Right lobe of liver (tissue), 6 donors: Measurements from ENCODE around the gene NR6A1. TPM values are rescaled to one million over a fixed set of nuclear protein-coding genes. Genes with fewer than 3 reads are reported as not detected.

Experiments
- ATAC-seq, 4 donors: fragments of 200-7000 bp; cut with Tn5 transposase; one replicate each; pipeline ENCODE4 v1.9.1; 2020; ENCODE audit warnings: mild to moderate bottlenecking in 4 of 4, moderate library complexity in 4 of 4
- DNase-seq, 3 donors: peaks; one replicate each; pipeline ENCODE4 v3.0.0-alpha.2; 2020
- H3K27ac ChIP-seq, 3 donors: fragments of 200-600 bp; one replicate each; pipeline ENCODE4 v1.8.0; 2022
- H3K27me3 ChIP-seq, 2 donors: fragments of 200-600 bp; one replicate each; pipeline ENCODE4 v1.8.0; 2022
- H3K36me3 ChIP-seq, 4 donors: fragments of 200-600 bp; sonication (generic) in 1 of 4; one replicate each; pipeline versions ENCODE4 v1.5.1 to v1.8.0; 2017 to 2022; ENCODE audit warnings: control low read depth in 1 of 4
- H3K4me1 ChIP-seq, 4 donors: fragments of 200-600 bp; sonication (generic) in 1 of 4; one replicate each; pipeline versions ENCODE4 v1.5.1 to v1.8.0; 2017 to 2022; ENCODE audit warnings: control low read depth in 1 of 4
- H3K4me3 ChIP-seq, 3 donors: fragments of 200-600 bp; one replicate each; pipeline ENCODE4 v1.8.0; 2022
- H3K9me3 ChIP-seq, 4 donors: fragments of 200-600 bp; sonication (generic) in 1 of 4; one replicate each; pipeline versions ENCODE4 v1.5.1 to v1.8.0; 2017 to 2022; ENCODE audit warnings: control low read depth in 1 of 4
- POLR2A ChIP-seq: fragments of 450-650 bp; IDR thresholded peaks from one replicate; pipeline ENCODE4 v1.6.1; 2017; ENCODE audit warnings: antibody characterized with exemption, mild to moderate bottlenecking
- WGBS: methylation state at CpG from one replicate; pipeline ENCODE4 v1.1.6; 2018; ENCODE audit warnings: low coverage, low lambda C conversion rate; ENCODE audit not compliant: insufficient coverage; ENCODE audit errors: missing lambda C conversion rate; 5-methylcytosine and 5-hydroxymethylcytosine counted together
- intact Hi-C, 2 donors: fragments of 100-400 bp; cut with DNase I; formaldehyde crosslinking; loops; one replicate each; pipeline versions ENCODE4 v1.11.2 to v1.14.1; 2022
- total RNA-seq, 6 experiments: library from RNA; depleted of rRNA in 2 of 6; stranded (reverse); fragments of >200 nt in 2 of 6; fragmentation: NEBNext Ultra II Directional in 3 of 6; extraction: Animal tissue kit (Norgen Biotek cat#: 25700) in 3 of 6; gene quantifications; one replicate each; pipeline versions ENCODE4 v1.1.0 to v1.2.4, GENCODE V29; 2016 to 2023
- TF ChIP-seq, protein P1 (sequence below), 4 donors: fragments of 200-600 bp in 3 of 4; fragments of 450-650 bp in 1 of 4; IDR thresholded peaks; one replicate each; pipeline versions ENCODE4 v1.5.1 to v1.8.0; 2016 to 2022; ENCODE audit warnings: antibody characterized with exemption in 4 of 4, mild to moderate bottlenecking in 2 of 4
- donor health status: DM: no; HTN: yes; CAD: no.
- donor health status: DM: no; HTN: no; CAD: no.
- donor health status: DM: no; HTN: no; CAD: no.
- donor health status: DM: no; HTN: yes; CAD: no.
- donor health status: DM: no; HTN: yes; CAD: no.

NR6A1 gene
- total RNA-seq, 6 experiments from 2014 or later, result 1.3 to 3.6 (median 1.9) TPM

DNA sequence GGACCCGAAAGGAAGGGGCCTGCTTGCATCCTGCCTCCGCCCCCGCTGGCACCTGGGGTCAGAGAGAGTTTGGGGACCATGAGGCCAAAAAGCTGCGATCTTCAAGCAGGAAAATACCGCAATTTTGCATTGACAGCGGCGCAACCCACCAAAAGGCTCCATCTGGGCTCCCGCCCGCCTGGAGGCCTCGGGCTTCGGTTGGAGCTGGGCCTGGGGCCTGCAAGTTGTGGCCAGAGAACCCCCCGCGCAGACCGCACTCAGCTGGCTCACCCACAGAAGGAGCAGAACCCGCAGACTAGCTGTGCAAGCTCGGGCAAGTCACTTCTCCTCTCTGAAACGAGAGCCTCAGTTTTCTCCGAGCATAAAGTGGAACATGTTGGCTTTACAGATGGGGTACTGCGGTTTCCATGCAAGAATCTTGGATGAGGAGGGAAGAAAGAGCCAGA, 265.2 kb downstream of the NR6A1 start:
- Histone ChIP-seq H3K27ac (no peak overlapping the region), H3K4me3 (no peak overlapping the region), H3K36me3 (no peaks in the 10 kb centered on the region), H3K27me3 (peaks cover 0 to 19% of the 10 kb centered on the region in 2 donors), H3K9me3 (no peaks in the 10 kb centered on the region), H3K4me1 (peaks cover 0 to 11% (median 4%) of the 10 kb centered on the region in 4 donors)
- WGBS, result 90% methylated on average over 2 of the region's 19 CpGs
- ATAC-seq (no peak), DNase-seq (no peak)
- intact Hi-C loops, result no loop called here
- TF ChIP-seq, protein P1, sequence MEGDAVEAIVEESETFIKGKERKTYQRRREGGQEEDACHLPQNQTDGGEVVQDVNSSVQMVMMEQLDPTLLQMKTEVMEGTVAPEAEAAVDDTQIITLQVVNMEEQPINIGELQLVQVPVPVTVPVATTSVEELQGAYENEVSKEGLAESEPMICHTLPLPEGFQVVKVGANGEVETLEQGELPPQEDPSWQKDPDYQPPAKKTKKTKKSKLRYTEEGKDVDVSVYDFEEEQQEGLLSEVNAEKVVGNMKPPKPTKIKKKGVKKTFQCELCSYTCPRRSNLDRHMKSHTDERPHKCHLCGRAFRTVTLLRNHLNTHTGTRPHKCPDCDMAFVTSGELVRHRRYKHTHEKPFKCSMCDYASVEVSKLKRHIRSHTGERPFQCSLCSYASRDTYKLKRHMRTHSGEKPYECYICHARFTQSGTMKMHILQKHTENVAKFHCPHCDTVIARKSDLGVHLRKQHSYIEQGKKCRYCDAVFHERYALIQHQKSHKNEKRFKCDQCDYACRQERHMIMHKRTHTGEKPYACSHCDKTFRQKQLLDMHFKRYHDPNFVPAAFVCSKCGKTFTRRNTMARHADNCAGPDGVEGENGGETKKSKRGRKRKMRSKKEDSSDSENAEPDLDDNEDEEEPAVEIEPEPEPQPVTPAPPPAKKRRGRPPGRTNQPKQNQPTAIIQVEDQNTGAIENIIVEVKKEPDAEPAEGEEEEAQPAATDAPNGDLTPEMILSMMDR (IDR thresholded peaks at IDR 0.05), result no peak
- TF ChIP-seq POLR2A, result no peak

DNA sequence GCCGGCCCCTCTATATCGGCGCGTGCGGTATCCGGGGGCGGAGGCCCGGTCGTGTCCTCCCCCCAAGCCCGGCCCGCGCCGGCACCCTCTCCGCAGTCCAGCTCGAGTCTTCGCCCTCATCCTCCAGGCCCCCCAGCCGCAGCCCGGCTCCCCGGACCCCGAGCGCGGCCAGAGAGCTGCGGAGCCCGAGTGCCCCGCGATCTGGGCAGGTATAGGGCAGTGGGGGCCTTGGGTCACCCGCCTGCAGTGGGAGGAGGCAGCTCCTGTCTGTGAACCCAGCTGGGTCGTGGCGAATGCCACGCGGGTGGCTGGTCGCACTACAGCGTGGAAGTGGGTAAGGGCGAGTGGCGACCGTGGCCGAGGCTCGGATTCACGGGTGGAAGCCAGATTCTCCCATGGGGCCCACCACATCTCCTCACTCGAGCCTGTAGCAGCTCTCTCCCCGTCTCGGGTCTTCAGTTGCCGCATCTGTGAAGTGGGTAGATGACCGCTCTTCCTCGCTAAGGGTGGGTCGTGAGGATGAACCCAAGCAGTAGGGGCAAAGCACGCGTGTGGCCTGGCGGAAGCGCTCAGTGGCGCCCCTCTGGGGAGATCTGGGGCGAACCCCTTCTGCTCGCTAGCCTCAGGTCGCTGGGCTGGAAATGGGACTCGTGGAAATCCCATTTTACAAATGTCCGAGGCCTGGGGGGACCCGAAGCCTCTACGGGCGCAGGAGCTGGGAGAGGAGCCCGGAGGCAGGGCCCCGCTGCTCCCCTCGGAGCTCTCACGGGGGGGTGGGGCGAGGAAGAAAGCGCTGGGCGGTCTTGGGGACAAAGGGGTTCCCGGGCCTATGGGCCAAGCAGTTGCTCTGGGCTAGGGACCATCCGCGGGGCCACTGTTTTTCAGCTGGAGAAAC, 265.9 kb downstream of the NR6A1 start:
- intact Hi-C loops, result no loop called here
- Histone ChIP-seq H3K4me3 (no peak overlapping the region), H3K27me3 (peaks cover 0 to 19% of the 10 kb centered on the region in 2 donors), H3K27ac (no peak overlapping the region), H3K4me1 (peaks cover 0 to 6% (median 2%) of the 10 kb centered on the region in 4 donors), H3K9me3 (no peaks in the 10 kb centered on the region), H3K36me3 (no peaks in the 10 kb centered on the region)
- no peak for TF ChIP-seq POLR2A
- TF ChIP-seq, protein P1 (IDR thresholded peaks at IDR 0.05), result no peak
- no peak for ATAC-seq
- DNase-seq, result no peak
- WGBS, result 35% methylated on average over 23 of the region's 69 CpGs

DNA sequence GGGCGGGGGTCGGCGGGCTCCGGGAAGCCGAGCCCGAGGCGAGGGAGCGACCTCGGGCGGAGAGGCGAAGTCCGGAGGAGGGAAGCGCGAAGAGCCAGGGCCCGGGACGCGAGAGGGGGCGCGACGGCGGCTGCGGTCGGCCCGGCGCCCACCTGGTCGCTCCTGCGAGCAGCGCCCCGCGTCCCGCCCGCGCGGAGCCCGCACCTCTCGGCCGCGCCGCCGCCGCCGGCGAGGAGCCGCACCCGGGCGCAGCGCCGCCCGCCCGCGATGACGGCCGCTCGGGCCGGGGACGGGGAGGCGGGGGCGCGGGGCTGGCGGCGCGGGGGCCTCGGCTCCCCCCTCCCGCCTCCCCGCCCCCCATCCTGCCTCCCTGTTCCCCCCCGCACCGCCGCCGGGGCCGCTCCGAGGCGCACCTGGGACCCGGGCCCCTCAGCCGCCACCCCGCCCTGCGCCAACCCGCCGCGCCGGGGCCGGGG, 266.5 kb downstream of the NR6A1 start:
- no peak for DNase-seq
- 4% methylated on average over 5 of the region's 81 CpGs for WGBS
- Histone ChIP-seq H3K27ac (no peak overlapping the region), H3K27me3 (peaks cover 0 to 19% of the 10 kb centered on the region in 2 donors), H3K9me3 (no peaks in the 10 kb centered on the region), H3K4me1 (peaks cover 0 to 6% (median 2%) of the 10 kb centered on the region in 4 donors), H3K4me3 (no peak overlapping the region), H3K36me3 (no peaks in the 10 kb centered on the region)
- TF ChIP-seq, protein P1 (IDR thresholded peaks at IDR 0.05), result no peak
- no peak for TF ChIP-seq POLR2A
- no peak for ATAC-seq
- intact Hi-C loops, result no loop called here

DNA sequence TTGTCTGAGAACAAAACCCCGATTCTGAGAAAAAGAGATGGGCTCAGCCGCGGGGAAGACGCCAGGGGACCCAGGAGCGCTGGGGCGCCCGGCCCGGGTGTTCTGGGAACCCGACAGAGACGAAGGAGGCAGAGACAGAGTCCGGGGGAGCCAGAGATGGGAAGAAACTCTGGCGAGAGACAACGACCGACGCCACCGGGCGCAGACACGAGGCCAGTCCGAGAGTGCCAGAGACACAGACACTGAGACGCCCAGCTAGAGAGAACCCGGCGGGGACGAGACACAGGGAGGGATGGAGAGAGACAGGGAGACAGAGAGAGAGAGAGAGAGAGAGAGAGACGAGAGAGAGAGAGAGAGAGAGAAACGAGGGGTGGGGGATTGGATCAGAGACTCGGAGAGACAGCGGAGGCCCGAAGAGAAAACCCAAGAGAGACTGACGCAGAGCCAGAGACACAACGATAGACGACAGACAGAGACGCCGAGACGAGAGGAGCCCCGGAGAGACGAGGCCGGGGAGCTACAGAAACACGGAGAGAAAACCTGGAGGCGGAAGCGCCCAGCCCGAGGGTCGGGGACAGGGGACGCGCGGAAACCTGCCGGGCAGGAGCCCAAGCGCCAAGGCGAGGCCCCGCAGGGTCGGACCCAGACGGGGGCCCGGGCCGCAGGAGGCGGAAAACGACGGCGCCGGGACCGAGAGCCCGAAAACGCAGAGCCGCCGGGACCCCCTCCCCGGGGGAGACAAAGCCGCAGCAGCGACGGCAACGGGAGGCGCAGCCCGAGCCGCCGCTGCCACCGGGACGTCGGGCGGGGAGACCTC, 267.2 kb downstream of the NR6A1 start:
- WGBS, result 7% methylated on average over 34 of the region's 76 CpGs
- Histone ChIP-seq H3K9me3 (no peaks in the 10 kb centered on the region), H3K27ac (no peak overlapping the region), H3K27me3 (peaks cover 0 to 19% of the 10 kb centered on the region in 2 donors), H3K4me3 (no peak overlapping the region), H3K36me3 (no peaks in the 10 kb centered on the region), H3K4me1 (peaks cover 0 to 6% (median 2%) of the 10 kb centered on the region in 4 donors)
- intact Hi-C loops, result no loop called here
- ATAC-seq (no peak), DNase-seq (no peak)
- no peak for TF ChIP-seq POLR2A
- TF ChIP-seq, protein P1 (IDR thresholded peaks at IDR 0.05), result no peak
